ENCODE measurements around the gene ARID4B. TPM values are rescaled to one million over a fixed set of nuclear protein-coding genes. Genes with fewer than 3 reads are reported as not detected.
A peak's percentile ranks its signal among the peaks of the same experiment; 100 is the strongest.
"Not testable (repeated sequence)": the region's sequence is repeated elsewhere in the genome, so short reads cannot be mapped to it uniquely, and the experiment has no call there.

Gene ARID4B
- polyA plus RNA-seq, 1 donor from 2014 or later: 49.3 TPM

GRCh38 chr1:235160383-235160956 is 167.5 kb downstream of the ARID4B start:
- H3K27ac ChIP-seq (ENCODE audit: low read length): peak overlapping the region; percentile 84
- H3K36me3 ChIP-seq (ENCODE audit: insufficient read depth, low read length): no peaks in the 10 kb centered on the region
- no peaks in the 10 kb centered on the region for H3K9me2 ChIP-seq (ENCODE audit: insufficient read depth, low read length)
- peak overlapping the region; percentile 78 for H3K4me3 ChIP-seq (ENCODE audit: low read length)
- no peaks in the 10 kb centered on the region for H3K9me3 ChIP-seq (ENCODE audit: low read length)
- H2AFZ ChIP-seq (ENCODE audit: low read depth, low read length): peak overlapping the region; percentile 76
- H3F3A ChIP-seq (ENCODE audit: insufficient read depth, low read length, poor library complexity, severe bottlenecking): no peaks in the 10 kb centered on the region
- H3K27me3 ChIP-seq (ENCODE audit: insufficient read depth, low read depth, low read length): no peaks in the 10 kb centered on the region
- H4K20me1 ChIP-seq (ENCODE audit: insufficient read depth): no peaks in the 10 kb centered on the region
- H3K79me2 ChIP-seq (replicated peaks; ENCODE audit: insufficient read depth, low read length): peaks cover 12% of the 10 kb centered on the region
- TF ChIP-seq, protein P1, sequence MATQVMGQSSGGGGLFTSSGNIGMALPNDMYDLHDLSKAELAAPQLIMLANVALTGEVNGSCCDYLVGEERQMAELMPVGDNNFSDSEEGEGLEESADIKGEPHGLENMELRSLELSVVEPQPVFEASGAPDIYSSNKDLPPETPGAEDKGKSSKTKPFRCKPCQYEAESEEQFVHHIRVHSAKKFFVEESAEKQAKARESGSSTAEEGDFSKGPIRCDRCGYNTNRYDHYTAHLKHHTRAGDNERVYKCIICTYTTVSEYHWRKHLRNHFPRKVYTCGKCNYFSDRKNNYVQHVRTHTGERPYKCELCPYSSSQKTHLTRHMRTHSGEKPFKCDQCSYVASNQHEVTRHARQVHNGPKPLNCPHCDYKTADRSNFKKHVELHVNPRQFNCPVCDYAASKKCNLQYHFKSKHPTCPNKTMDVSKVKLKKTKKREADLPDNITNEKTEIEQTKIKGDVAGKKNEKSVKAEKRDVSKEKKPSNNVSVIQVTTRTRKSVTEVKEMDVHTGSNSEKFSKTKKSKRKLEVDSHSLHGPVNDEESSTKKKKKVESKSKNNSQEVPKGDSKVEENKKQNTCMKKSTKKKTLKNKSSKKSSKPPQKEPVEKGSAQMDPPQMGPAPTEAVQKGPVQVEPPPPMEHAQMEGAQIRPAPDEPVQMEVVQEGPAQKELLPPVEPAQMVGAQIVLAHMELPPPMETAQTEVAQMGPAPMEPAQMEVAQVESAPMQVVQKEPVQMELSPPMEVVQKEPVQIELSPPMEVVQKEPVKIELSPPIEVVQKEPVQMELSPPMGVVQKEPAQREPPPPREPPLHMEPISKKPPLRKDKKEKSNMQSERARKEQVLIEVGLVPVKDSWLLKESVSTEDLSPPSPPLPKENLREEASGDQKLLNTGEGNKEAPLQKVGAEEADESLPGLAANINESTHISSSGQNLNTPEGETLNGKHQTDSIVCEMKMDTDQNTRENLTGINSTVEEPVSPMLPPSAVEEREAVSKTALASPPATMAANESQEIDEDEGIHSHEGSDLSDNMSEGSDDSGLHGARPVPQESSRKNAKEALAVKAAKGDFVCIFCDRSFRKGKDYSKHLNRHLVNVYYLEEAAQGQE (IDR thresholded peaks at IDR 0.05; ENCODE audit: borderline replicate concordance): no peak
- TF ChIP-seq SMC3 (conservative IDR thresholded peaks at IDR 0.05; ENCODE audit: poor library complexity) (no peak), EP300 (conservative IDR thresholded peaks at IDR 0.05; ENCODE audit: poor library complexity, severe bottlenecking) (no peak), EZH2 (IDR thresholded peaks at IDR 0.05; ENCODE audit: borderline replicate concordance, insufficient read depth, low read length, poor library complexity, severe bottlenecking) (no peak), TAF1 (IDR thresholded peaks at IDR 0.05; ENCODE audit: low read depth) (no peak)
- H3K9ac ChIP-seq (ENCODE audit: low read length): peak overlapping the region; percentile 79
- H3K4me2 ChIP-seq (ENCODE audit: low read length): peak overlapping the region; percentile 77

- not testable (repeated sequence) for H3F3A ChIP-seq (ENCODE audit: insufficient read depth, low read length, poor library complexity, severe bottlenecking); H4K20me1 ChIP-seq (ENCODE audit: insufficient read depth); H3K36me3 ChIP-seq (ENCODE audit: insufficient read depth, low read length); H3K27ac ChIP-seq (ENCODE audit: low read length); H3K9me2 ChIP-seq (ENCODE audit: insufficient read depth, low read length); H2AFZ ChIP-seq (ENCODE audit: low read depth, low read length); H3K27me3 ChIP-seq (ENCODE audit: insufficient read depth, low read depth, low read length); H3K9me3 ChIP-seq (ENCODE audit: low read length)
- H3K9ac ChIP-seq (ENCODE audit: low read length): peak overlapping the region; percentile 79
- H3K4me3 ChIP-seq (ENCODE audit: low read length): peak overlapping the region; percentile 78
- H3K4me2 ChIP-seq (ENCODE audit: low read length): peak overlapping the region; percentile 77
- H3K79me2 ChIP-seq (replicated peaks; ENCODE audit: insufficient read depth, low read length): peaks cover 12% of the 10 kb centered on the region
These were observed 168.0 kb downstream of the ARID4B start for GRCh38 chr1:235159930-235160329.

- not testable (repeated sequence) for H3K36me3 ChIP-seq (ENCODE audit: insufficient read depth, low read length); H3K9me2 ChIP-seq (ENCODE audit: insufficient read depth, low read length); H3K27ac ChIP-seq (ENCODE audit: low read length); H3K9ac ChIP-seq (ENCODE audit: low read length); H2AFZ ChIP-seq (ENCODE audit: low read depth, low read length); H3K4me3 ChIP-seq (ENCODE audit: low read length); H4K20me1 ChIP-seq (ENCODE audit: insufficient read depth); H3K9me3 ChIP-seq (ENCODE audit: low read length); H3F3A ChIP-seq (ENCODE audit: insufficient read depth, low read length, poor library complexity, severe bottlenecking); H3K27me3 ChIP-seq (ENCODE audit: insufficient read depth, low read depth, low read length); H3K4me2 ChIP-seq (ENCODE audit: low read length)
- H3K79me2 ChIP-seq (replicated peaks; ENCODE audit: insufficient read depth, low read length): peaks cover 12% of the 10 kb centered on the region
These were observed 168.7 kb downstream of the ARID4B start for GRCh38 chr1:235159284-235159683.

DNA sequence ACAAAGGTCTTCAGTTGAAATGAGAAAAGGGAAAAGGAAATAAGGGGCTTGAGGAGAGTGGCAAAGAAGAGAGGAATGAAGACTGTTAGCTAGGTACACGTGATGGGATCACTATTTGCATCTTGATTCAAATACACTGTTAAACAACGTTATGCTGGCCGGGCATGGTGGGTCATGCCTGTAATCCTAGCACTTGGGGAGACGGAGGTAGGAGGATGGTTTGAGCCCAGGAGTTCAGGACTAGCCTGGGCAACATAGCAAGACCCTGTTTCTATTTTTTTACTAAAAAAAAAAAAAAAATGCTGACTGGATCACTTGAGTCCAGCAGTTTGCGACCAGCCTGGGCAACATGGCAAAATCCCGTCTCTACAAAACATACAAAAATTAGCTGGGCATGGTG is 169.3 kb downstream of the ARID4B start:
- no peaks in the 10 kb centered on the region for H4K20me1 ChIP-seq (ENCODE audit: insufficient read depth)
- no peak overlapping the region for H3K4me3 ChIP-seq (ENCODE audit: low read length)
- H3F3A ChIP-seq (ENCODE audit: insufficient read depth, low read length, poor library complexity, severe bottlenecking): no peaks in the 10 kb centered on the region
- no peaks in the 10 kb centered on the region for H3K9me2 ChIP-seq (ENCODE audit: insufficient read depth, low read length)
- H2AFZ ChIP-seq (ENCODE audit: low read depth, low read length): no peak overlapping the region
- TF ChIP-seq, protein P1 (IDR thresholded peaks at IDR 0.05; ENCODE audit: borderline replicate concordance): no peak
- no peak for TF ChIP-seq RAD21 (conservative IDR thresholded peaks at IDR 0.05)
- TF ChIP-seq TAF1 (IDR thresholded peaks at IDR 0.05; ENCODE audit: low read depth): no peak
- TF ChIP-seq SMC3 (conservative IDR thresholded peaks at IDR 0.05; ENCODE audit: poor library complexity): no peak
- TF ChIP-seq POLR2AphosphoS5 (IDR thresholded peaks at IDR 0.05): no peak
- TF ChIP-seq, protein P2, sequence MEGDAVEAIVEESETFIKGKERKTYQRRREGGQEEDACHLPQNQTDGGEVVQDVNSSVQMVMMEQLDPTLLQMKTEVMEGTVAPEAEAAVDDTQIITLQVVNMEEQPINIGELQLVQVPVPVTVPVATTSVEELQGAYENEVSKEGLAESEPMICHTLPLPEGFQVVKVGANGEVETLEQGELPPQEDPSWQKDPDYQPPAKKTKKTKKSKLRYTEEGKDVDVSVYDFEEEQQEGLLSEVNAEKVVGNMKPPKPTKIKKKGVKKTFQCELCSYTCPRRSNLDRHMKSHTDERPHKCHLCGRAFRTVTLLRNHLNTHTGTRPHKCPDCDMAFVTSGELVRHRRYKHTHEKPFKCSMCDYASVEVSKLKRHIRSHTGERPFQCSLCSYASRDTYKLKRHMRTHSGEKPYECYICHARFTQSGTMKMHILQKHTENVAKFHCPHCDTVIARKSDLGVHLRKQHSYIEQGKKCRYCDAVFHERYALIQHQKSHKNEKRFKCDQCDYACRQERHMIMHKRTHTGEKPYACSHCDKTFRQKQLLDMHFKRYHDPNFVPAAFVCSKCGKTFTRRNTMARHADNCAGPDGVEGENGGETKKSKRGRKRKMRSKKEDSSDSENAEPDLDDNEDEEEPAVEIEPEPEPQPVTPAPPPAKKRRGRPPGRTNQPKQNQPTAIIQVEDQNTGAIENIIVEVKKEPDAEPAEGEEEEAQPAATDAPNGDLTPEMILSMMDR (IDR thresholded peaks at IDR 0.05; ENCODE audit: poor library complexity, severe bottlenecking): no peak
- no peak for TF ChIP-seq MXI1 (conservative IDR thresholded peaks at IDR 0.05; ENCODE audit: poor library complexity, severe bottlenecking)
- TF ChIP-seq EP300 (conservative IDR thresholded peaks at IDR 0.05; ENCODE audit: poor library complexity, severe bottlenecking): no peak
- TF ChIP-seq EZH2 (IDR thresholded peaks at IDR 0.05; ENCODE audit: borderline replicate concordance, insufficient read depth, low read length, poor library complexity, severe bottlenecking): no peak
- H3K4me2 ChIP-seq (ENCODE audit: low read length): no peak overlapping the region
- H3K27me3 ChIP-seq (ENCODE audit: insufficient read depth, low read depth, low read length): no peaks in the 10 kb centered on the region
- H3K9ac ChIP-seq (ENCODE audit: low read length): no peak overlapping the region
- no peak overlapping the region for H3K27ac ChIP-seq (ENCODE audit: low read length)
- peaks cover 12% of the 10 kb centered on the region for H3K79me2 ChIP-seq (replicated peaks; ENCODE audit: insufficient read depth, low read length)
- no peaks in the 10 kb centered on the region for H3K36me3 ChIP-seq (ENCODE audit: insufficient read depth, low read length)
- H3K9me3 ChIP-seq (ENCODE audit: low read length): no peaks in the 10 kb centered on the region

All from neural cell (in vitro differentiated cells).